GM12878 (cell line): ENCODE measurements around the gene PAPPA. TPM values are rescaled to one million over a fixed set of nuclear protein-coding genes. Genes with fewer than 3 reads are reported as not detected.
A peak's percentile ranks its signal among the peaks of the same experiment; 100 is the strongest.

ENCODE experiments used
- ATAC-seq: fragments of 200-7000 bp; cut with Tn5 transposase; 3 replicates; pipeline ENCODE4 v1.9.1; 2020; ENCODE audit warnings: mild to moderate bottlenecking, moderate library complexity
- BruUV-seq: library from RNA; stranded (reverse); fragments of 400-500 nt; replicated peaks from 2 replicates; lab custom pipeline; 2021; lab: Mats Ljungman, UMichigan
- CTCF ChIA-PET: fragments of 300-600 bp; sonication (Branson Sonifier 250); formaldehyde crosslinking; extraction: SDS; loops from one replicate; lab custom pipeline; 2021; ENCODE audit warnings: inconsistent platforms; lab: Yijun Ruan, JAX
- POLR2A ChIA-PET: fragments of 350-600 bp; formaldehyde crosslinking; extraction: SDS; loops from one replicate; lab custom pipeline; 2021; ENCODE audit warnings: inconsistent platforms; lab: Charles Lee
- RAD21 ChIA-PET: fragments of 300-600 bp; sonication (Branson Sonifier 250); formaldehyde crosslinking; loops from one replicate; lab custom pipeline; 2023; ENCODE audit warnings: antibody characterized with exemption; ENCODE audit not compliant: unreplicated experiment; lab: Charles Lee
- SMC1A ChIA-PET: fragments of 300-600 bp; sonication (Branson Sonifier 250); formaldehyde crosslinking; loops from one replicate; lab custom pipeline; 2023; ENCODE audit not compliant: unreplicated experiment, uncharacterized antibody; lab: Charles Lee
- DNase-seq: peaks from one replicate; pipeline ENCODE4 v3.0.0-alpha.2; 2011; ENCODE audit warnings: low read depth, low spot score
- FAIRE-seq: peaks from 3 replicates; lab custom pipeline; 2011; peaks lifted over from hg19 to GRCh38; lab: Jason Lieb, UNC
- H2AFZ ChIP-seq: 2 replicates; pipeline ENCODE4 v1.6.0; 2011; ENCODE audit warnings: low read depth, low read length, control low read depth; ENCODE audit not compliant: control insufficient read depth
- H3K27ac ChIP-seq: 2 replicates; pipeline ENCODE4 v1.5.1; 2011; ENCODE audit warnings: control low read depth; ENCODE audit not compliant: control insufficient read depth, insufficient read depth
- H3K27me3 ChIP-seq, 2 experiments: replicated peaks in 1 of 2; 2 replicates each; pipeline versions ENCODE4 v1.6.0 to v1.6.1; 2011; ENCODE audit warnings: low read length in 1 of 2; ENCODE audit not compliant: control insufficient read depth in 2 of 2, insufficient read depth in 2 of 2
- H3K36me3 ChIP-seq, 2 experiments: 2 replicates each; pipeline ENCODE4 v1.5.1; 2011; ENCODE audit warnings: low read length in 1 of 2; ENCODE audit not compliant: control insufficient read depth in 2 of 2, insufficient read depth in 2 of 2
- H3K4me1 ChIP-seq: 2 replicates; pipeline ENCODE4 v1.6.1; 2011; ENCODE audit warnings: mild to moderate bottlenecking, low read length, moderate library complexity, mixed read lengths; ENCODE audit not compliant: control insufficient read depth, insufficient read depth
- H3K4me2 ChIP-seq: 2 replicates; pipeline ENCODE4 v1.6.0; 2011; ENCODE audit warnings: control low read depth; ENCODE audit not compliant: control insufficient read depth, insufficient read depth
- H3K4me3 ChIP-seq: fragments of 200-600 bp; sonication (generic); 2 replicates; pipeline ENCODE4 v1.5.1; 2016
- H3K79me2 ChIP-seq: 2 replicates; pipeline ENCODE4 v1.6.0; 2011; ENCODE audit warnings: low read length; ENCODE audit not compliant: control insufficient read depth, insufficient read depth
- H3K9ac ChIP-seq: 2 replicates; pipeline ENCODE4 v1.8.0; 2011; ENCODE audit warnings: low read length, control low read depth, mixed read lengths; ENCODE audit not compliant: control insufficient read depth, insufficient read depth
- H3K9me3 ChIP-seq: replicated peaks from 3 replicates; pipeline ENCODE4 v1.5.1; 2011; ENCODE audit warnings: mild to moderate bottlenecking, low read length; ENCODE audit not compliant: control insufficient read depth, insufficient read depth
- H4K20me1 ChIP-seq: 2 replicates; pipeline ENCODE4 v1.6.0; 2011; ENCODE audit not compliant: control insufficient read depth, insufficient read depth
- ASH2L ChIP-seq: fragments of 300-600, 200-600 bp; sonication (generic); IDR thresholded peaks from 2 replicates; pipeline ENCODE4 v1.6.1; 2017; ENCODE audit warnings: low read depth, mild to moderate bottlenecking, borderline replicate concordance
- JUNB ChIP-seq: IDR thresholded peaks from 2 replicates; pipeline ENCODE4 v1.6.1; 2016; ENCODE audit warnings: antibody characterized with exemption, mild to moderate bottlenecking
- RB1 ChIP-seq: fragments of 450-650 bp; formaldehyde crosslinking; IDR thresholded peaks from 2 replicates; pipeline ENCODE4 v1.6.1; 2017; ENCODE audit warnings: mild to moderate bottlenecking, borderline replicate concordance
- REST ChIP-seq: IDR thresholded peaks from 2 replicates; pipeline ENCODE4 v1.6.1; 2012; ENCODE audit warnings: mild to moderate bottlenecking, low read depth, low read length
- SIN3A ChIP-seq: IDR thresholded peaks from 2 replicates; pipeline ENCODE4 v1.6.1; 2012; ENCODE audit warnings: low read depth, low read length, improper control_type of control experiment
- STAT1 ChIP-seq: fragments of 450-650 bp; conservative IDR thresholded peaks from 2 replicates; pipeline ENCODE4 v1.6.1; 2014; ENCODE audit warnings: antibody characterized with exemption, mild to moderate bottlenecking
- WGBS: methylation state at CpG from one replicate; pipeline ENCODE4 v1.1.6; 2016; ENCODE audit warnings: low lambda C conversion rate; ENCODE audit not compliant: insufficient replicate concordance, insufficient coverage; ENCODE audit errors: missing lambda C conversion rate; 5-methylcytosine and 5-hydroxymethylcytosine counted together
- in situ Hi-C: fragments of 300-500 bp; cut with MboI; formaldehyde crosslinking; loops from 9 replicates; pipeline ENCODE4 v1.14.3; 2018; ENCODE audit warnings: mixed read lengths
- intact Hi-C: fragments of 100-400 bp; cut with micrococcal nuclease; formaldehyde crosslinking; loops from one replicate; pipeline ENCODE4 v1.14.2; 2022; ENCODE audit not compliant: unreplicated experiment
- polyA plus RNA-seq, 11 experiments: library from polyadenylated mRNA; depleted of rRNA in 4 of 11; unstranded in 6 of 11; stranded (reverse) in 5 of 11; fragments of >200 nt; fragmentation: Nextera tagmentation in 4 of 11; fragmentation: Illumina TruSeq in 1 of 11; extraction: Ambion mirVana in 4 of 11; extraction: Trizol in 1 of 11; gene quantifications; 1 replicate in 1 of 11; 2 replicates in 10 of 11; pipeline versions ENCODE4 v1.2.1 to v1.2.3, GENCODE V29; 2011 to 2016; ENCODE audit warnings: inconsistent platforms in 2 of 11, missing spikeins in 2 of 11, low read depth in 1 of 11
- total RNA-seq, 4 experiments: library from RNA; depleted of rRNA in 3 of 4; stranded (reverse); fragments of >200 nt in 3 of 4; fragmentation: Illumina TruSeq in 1 of 4; extraction: Trizol in 1 of 4; gene quantifications; 2 replicates each; pipeline versions ENCODE4 v1.2.1 to v1.2.3, GENCODE V29; 2013 to 2021

The PAPPA gene
- total and polyA plus RNA-seq, 10 of the 15 experiments (the other 5 are each of a cell fraction or from before 2014, with no cell fraction given), result under 0.01 to 0.19 (median 0.02) TPM; not detected in 4

- DNase-seq (no peak), FAIRE-seq (no peak), ATAC-seq (peak; percentile 58)
- Histone ChIP-seq H3K27ac (no peak overlapping the region), H2AFZ (no peak overlapping the region), H3K79me2 (no peaks in the 10 kb centered on the region), H3K36me3 (no peaks in the 10 kb centered on the region), H3K9me3 (no peaks in the 10 kb centered on the region)
- BruUV-seq, result no TSS peak
- SMC1A ChIA-PET, result no interaction called here
- intact Hi-C loops, result no loop called here
- POLR2A ChIA-PET, result no interaction called here
- TF ChIP-seq JUNB (peak; percentile 74), RB1 (no peak)
- TF ChIP-seq, all 136 proteins: peak for 1
- WGBS, result 0% methylated on average over 2 of the region's 2 CpGs
- H3K9ac ChIP-seq, result no peak overlapping the region
- no peak overlapping the region for H3K4me2 ChIP-seq
- RAD21 ChIA-PET, result no interaction called here
- no peaks in the 10 kb centered on the region for H3K27me3 ChIP-seq
- no peak overlapping the region for H3K4me3 ChIP-seq
- no peaks in the 10 kb centered on the region for H4K20me1 ChIP-seq
- no peaks in the 10 kb centered on the region for H3K4me1 ChIP-seq
- in situ Hi-C loops, result no loop called here
- CTCF ChIA-PET, result interaction anchor here (2.1 kb wide), 1 partner anchor 24 kb away, joined by 4 read pairs; no protein-coding TSS in a partner anchor
Measured at GRCh38 chr9:116133163-116133562, 20.4 kb upstream of the PAPPA start.

GRCh38 chr9:116134975-116135374, 18.6 kb upstream of the PAPPA start:
- FAIRE-seq (no peak), ATAC-seq (no peak), DNase-seq (no peak)
- no peak overlapping the region for H3K4me2 ChIP-seq
- TF ChIP-seq SIN3A (no peak), STAT1 (no peak), REST (no peak), ASH2L (no peak)
- ChIA-PET POLR2A (no interaction called here), CTCF (no interaction called here), RAD21 (no interaction called here), SMC1A (no interaction called here)
- H3K4me1 ChIP-seq, result no peaks in the 10 kb centered on the region
- no peaks in the 10 kb centered on the region for H3K36me3 ChIP-seq
- H2AFZ ChIP-seq, result no peak overlapping the region
- 15% methylated on average over 3 of the region's 3 CpGs for WGBS
- H3K4me3 ChIP-seq, result no peak overlapping the region
- H3K27me3 ChIP-seq, result no peaks in the 10 kb centered on the region
- no peak overlapping the region for H3K27ac ChIP-seq
- H3K9ac ChIP-seq, result no peak overlapping the region
- in situ Hi-C loops, result no loop called here
- BruUV-seq, result no TSS peak
- H3K79me2 ChIP-seq, result no peaks in the 10 kb centered on the region
- no peaks in the 10 kb centered on the region for H3K9me3 ChIP-seq
- intact Hi-C loops, result no loop called here
- H4K20me1 ChIP-seq, result no peaks in the 10 kb centered on the region
